GM12878 (cell line): ENCODE measurements around the gene RCAN1. TPM values are rescaled to one million over a fixed set of nuclear protein-coding genes. Genes with fewer than 3 reads are reported as not detected.

ENCODE experiments used
- ATAC-seq: fragments of 200-7000 bp; cut with Tn5 transposase; 3 replicates; pipeline ENCODE4 v1.9.1; 2020; ENCODE audit warnings: mild to moderate bottlenecking, moderate library complexity
- BruUV-seq: library from RNA; stranded (reverse); fragments of 400-500 nt; replicated peaks from 2 replicates; lab custom pipeline; 2021; lab: Mats Ljungman, UMichigan
- CTCF ChIA-PET: fragments of 300-600 bp; sonication (Branson Sonifier 250); formaldehyde crosslinking; extraction: SDS; loops from one replicate; lab custom pipeline; 2021; ENCODE audit warnings: inconsistent platforms; lab: Yijun Ruan, JAX
- POLR2A ChIA-PET: fragments of 350-600 bp; formaldehyde crosslinking; extraction: SDS; loops from one replicate; lab custom pipeline; 2021; ENCODE audit warnings: inconsistent platforms; lab: Charles Lee
- RAD21 ChIA-PET: fragments of 300-600 bp; sonication (Branson Sonifier 250); formaldehyde crosslinking; loops from one replicate; lab custom pipeline; 2023; ENCODE audit warnings: antibody characterized with exemption; ENCODE audit not compliant: unreplicated experiment; lab: Charles Lee
- SMC1A ChIA-PET: fragments of 300-600 bp; sonication (Branson Sonifier 250); formaldehyde crosslinking; loops from one replicate; lab custom pipeline; 2023; ENCODE audit not compliant: unreplicated experiment, uncharacterized antibody; lab: Charles Lee
- DNase-seq: peaks from one replicate; pipeline ENCODE4 v3.0.0-alpha.2; 2011; ENCODE audit warnings: low read depth, low spot score
- FAIRE-seq: peaks from 3 replicates; lab custom pipeline; 2011; peaks lifted over from hg19 to GRCh38; lab: Jason Lieb, UNC
- H2AFZ ChIP-seq: 2 replicates; pipeline ENCODE4 v1.6.0; 2011; ENCODE audit warnings: low read depth, low read length, control low read depth; ENCODE audit not compliant: control insufficient read depth
- H3K27ac ChIP-seq: 2 replicates; pipeline ENCODE4 v1.5.1; 2011; ENCODE audit warnings: control low read depth; ENCODE audit not compliant: control insufficient read depth, insufficient read depth
- H3K27me3 ChIP-seq, 2 experiments: replicated peaks in 1 of 2; 2 replicates each; pipeline versions ENCODE4 v1.6.0 to v1.6.1; 2011; ENCODE audit warnings: low read length in 1 of 2; ENCODE audit not compliant: control insufficient read depth in 2 of 2, insufficient read depth in 2 of 2
- H3K36me3 ChIP-seq, 2 experiments: 2 replicates each; pipeline ENCODE4 v1.5.1; 2011; ENCODE audit warnings: low read length in 1 of 2; ENCODE audit not compliant: control insufficient read depth in 2 of 2, insufficient read depth in 2 of 2
- H3K4me1 ChIP-seq: 2 replicates; pipeline ENCODE4 v1.6.1; 2011; ENCODE audit warnings: mild to moderate bottlenecking, low read length, moderate library complexity, mixed read lengths; ENCODE audit not compliant: control insufficient read depth, insufficient read depth
- H3K4me2 ChIP-seq: 2 replicates; pipeline ENCODE4 v1.6.0; 2011; ENCODE audit warnings: control low read depth; ENCODE audit not compliant: control insufficient read depth, insufficient read depth
- H3K4me3 ChIP-seq: fragments of 200-600 bp; sonication (generic); 2 replicates; pipeline ENCODE4 v1.5.1; 2016
- H3K79me2 ChIP-seq: 2 replicates; pipeline ENCODE4 v1.6.0; 2011; ENCODE audit warnings: low read length; ENCODE audit not compliant: control insufficient read depth, insufficient read depth
- H3K9ac ChIP-seq: 2 replicates; pipeline ENCODE4 v1.8.0; 2011; ENCODE audit warnings: low read length, control low read depth, mixed read lengths; ENCODE audit not compliant: control insufficient read depth, insufficient read depth
- H3K9me3 ChIP-seq: replicated peaks from 3 replicates; pipeline ENCODE4 v1.5.1; 2011; ENCODE audit warnings: mild to moderate bottlenecking, low read length; ENCODE audit not compliant: control insufficient read depth, insufficient read depth
- H4K20me1 ChIP-seq: 2 replicates; pipeline ENCODE4 v1.6.0; 2011; ENCODE audit not compliant: control insufficient read depth, insufficient read depth
- CHD2 ChIP-seq: IDR thresholded peaks from 2 replicates; pipeline ENCODE4 v1.6.1; 2011; ENCODE audit warnings: low read depth, low read length, improper control_type of control experiment, borderline replicate concordance
- CREM ChIP-seq: IDR thresholded peaks from 2 replicates; pipeline ENCODE4 v1.6.1; 2014; ENCODE audit warnings: antibody characterized with exemption, low read depth
- E2F4 ChIP-seq: IDR thresholded peaks from 2 replicates; pipeline ENCODE4 v1.6.1; 2012; ENCODE audit warnings: low read depth, low read length, improper control_type of control experiment
- HDAC6 ChIP-seq: fragments of 200-600 bp; sonication (generic); IDR thresholded peaks from one replicate; pipeline ENCODE4 v1.8.0; 2017; ENCODE audit warnings: antibody characterized with exemption; ENCODE audit not compliant: unreplicated experiment
- MTA3 ChIP-seq: IDR thresholded peaks from 2 replicates; pipeline ENCODE4 v1.6.1; 2012; ENCODE audit warnings: low read length, inconsistent platforms, borderline replicate concordance
- NRF1 ChIP-seq: conservative IDR thresholded peaks from 2 replicates; pipeline ENCODE4 v1.6.1; 2011; ENCODE audit warnings: mild to moderate bottlenecking, low read depth, low read length, improper control_type of control experiment
- RCOR1 ChIP-seq: conservative IDR thresholded peaks from 2 replicates; pipeline ENCODE4 v1.6.1; 2012; ENCODE audit warnings: low read depth, low read length, improper control_type of control experiment
- RELB ChIP-seq: fragments of 450-650 bp; IDR thresholded peaks from 2 replicates; pipeline ENCODE4 v1.6.1; 2017; ENCODE audit warnings: low read depth, mild to moderate bottlenecking, moderate library complexity
- TARDBP ChIP-seq: IDR thresholded peaks from 2 replicates; pipeline ENCODE4 v1.6.1; 2016; ENCODE audit warnings: borderline replicate concordance
- ZBED1 ChIP-seq: IDR thresholded peaks from 2 replicates; pipeline ENCODE4 v1.6.1; 2016; ENCODE audit warnings: borderline replicate concordance
- ZSCAN29 ChIP-seq: fragments of 450-650 bp; IDR thresholded peaks from 2 replicates; pipeline ENCODE4 v1.6.1; 2017; ENCODE audit warnings: mild to moderate bottlenecking, moderate library complexity
- WGBS: methylation state at CpG from one replicate; pipeline ENCODE4 v1.1.6; 2016; ENCODE audit warnings: low lambda C conversion rate; ENCODE audit not compliant: insufficient replicate concordance, insufficient coverage; ENCODE audit errors: missing lambda C conversion rate; 5-methylcytosine and 5-hydroxymethylcytosine counted together
- in situ Hi-C: fragments of 300-500 bp; cut with MboI; formaldehyde crosslinking; loops from 9 replicates; pipeline ENCODE4 v1.14.3; 2018; ENCODE audit warnings: mixed read lengths
- intact Hi-C: fragments of 100-400 bp; cut with micrococcal nuclease; formaldehyde crosslinking; loops from one replicate; pipeline ENCODE4 v1.14.2; 2022; ENCODE audit not compliant: unreplicated experiment
- polyA plus RNA-seq, 11 experiments: library from polyadenylated mRNA; depleted of rRNA in 4 of 11; unstranded in 6 of 11; stranded (reverse) in 5 of 11; fragments of >200 nt; fragmentation: Nextera tagmentation in 4 of 11; fragmentation: Illumina TruSeq in 1 of 11; extraction: Ambion mirVana in 4 of 11; extraction: Trizol in 1 of 11; gene quantifications; 1 replicate in 1 of 11; 2 replicates in 10 of 11; pipeline versions ENCODE4 v1.2.1 to v1.2.3, GENCODE V29; 2011 to 2016; ENCODE audit warnings: inconsistent platforms in 2 of 11, missing spikeins in 2 of 11, low read depth in 1 of 11
- total RNA-seq, 4 experiments: library from RNA; depleted of rRNA in 3 of 4; stranded (reverse); fragments of >200 nt in 3 of 4; fragmentation: Illumina TruSeq in 1 of 4; extraction: Trizol in 1 of 4; gene quantifications; 2 replicates each; pipeline versions ENCODE4 v1.2.1 to v1.2.3, GENCODE V29; 2013 to 2021
- TF ChIP-seq, protein P1 (sequence below): fragments of 450-650 bp; IDR thresholded peaks from 2 replicates; pipeline ENCODE4 v1.6.1; 2017; ENCODE audit warnings: mild to moderate bottlenecking, moderate library complexity

RCAN1 gene
- total and polyA plus RNA-seq, 10 of the 15 experiments (the other 5 are each of a cell fraction or from before 2014, with no cell fraction given): 2.8 to 12.9 (median 10.5) TPM

GRCh38 chr21:34511787-34512455 is 103.0 kb downstream of the RCAN1 start, which contains the start of gene KCNE1:
Gene KCNE1, minus strand, starts transcription at chr21:34512210. Its CDS starts 62,576 bp downstream, at chr21:34449634.
- no peak for DNase-seq
- no peaks in the 10 kb centered on the region for H3K79me2 ChIP-seq
- H3K4me2 ChIP-seq: no peak within 1 kb of the TSS
- no peak for TF ChIP-seq CHD2
- TF ChIP-seq, protein P1, sequence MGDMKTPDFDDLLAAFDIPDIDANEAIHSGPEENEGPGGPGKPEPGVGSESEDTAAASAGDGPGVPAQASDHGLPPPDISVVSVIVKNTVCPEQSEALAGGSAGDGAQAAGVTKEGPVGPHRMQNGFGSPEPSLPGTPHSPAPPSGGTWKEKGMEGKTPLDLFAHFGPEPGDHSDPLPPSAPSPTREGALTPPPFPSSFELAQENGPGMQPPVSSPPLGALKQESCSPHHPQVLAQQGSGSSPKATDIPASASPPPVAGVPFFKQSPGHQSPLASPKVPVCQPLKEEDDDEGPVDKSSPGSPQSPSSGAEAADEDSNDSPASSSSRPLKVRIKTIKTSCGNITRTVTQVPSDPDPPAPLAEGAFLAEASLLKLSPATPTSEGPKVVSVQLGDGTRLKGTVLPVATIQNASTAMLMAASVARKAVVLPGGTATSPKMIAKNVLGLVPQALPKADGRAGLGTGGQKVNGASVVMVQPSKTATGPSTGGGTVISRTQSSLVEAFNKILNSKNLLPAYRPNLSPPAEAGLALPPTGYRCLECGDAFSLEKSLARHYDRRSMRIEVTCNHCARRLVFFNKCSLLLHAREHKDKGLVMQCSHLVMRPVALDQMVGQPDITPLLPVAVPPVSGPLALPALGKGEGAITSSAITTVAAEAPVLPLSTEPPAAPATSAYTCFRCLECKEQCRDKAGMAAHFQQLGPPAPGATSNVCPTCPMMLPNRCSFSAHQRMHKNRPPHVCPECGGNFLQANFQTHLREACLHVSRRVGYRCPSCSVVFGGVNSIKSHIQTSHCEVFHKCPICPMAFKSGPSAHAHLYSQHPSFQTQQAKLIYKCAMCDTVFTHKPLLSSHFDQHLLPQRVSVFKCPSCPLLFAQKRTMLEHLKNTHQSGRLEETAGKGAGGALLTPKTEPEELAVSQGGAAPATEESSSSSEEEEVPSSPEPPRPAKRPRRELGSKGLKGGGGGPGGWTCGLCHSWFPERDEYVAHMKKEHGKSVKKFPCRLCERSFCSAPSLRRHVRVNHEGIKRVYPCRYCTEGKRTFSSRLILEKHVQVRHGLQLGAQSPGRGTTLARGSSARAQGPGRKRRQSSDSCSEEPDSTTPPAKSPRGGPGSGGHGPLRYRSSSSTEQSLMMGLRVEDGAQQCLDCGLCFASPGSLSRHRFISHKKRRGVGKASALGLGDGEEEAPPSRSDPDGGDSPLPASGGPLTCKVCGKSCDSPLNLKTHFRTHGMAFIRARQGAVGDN: no peak
- TF ChIP-seq TARDBP: no peak
- TF ChIP-seq RELB: no peak
- no peak for TF ChIP-seq HDAC6
- TF ChIP-seq E2F4: no peak
- no peak for TF ChIP-seq RCOR1
- TF ChIP-seq MTA3: no peak
- TF ChIP-seq ZSCAN29: no peak
- TF ChIP-seq CREM: no peak
- no peak for TF ChIP-seq NRF1
- no peak for TF ChIP-seq ZBED1
- TF ChIP-seq, all 136 proteins: peak for 0
- no peaks in the 10 kb centered on the region for H3K36me3 ChIP-seq
- CTCF ChIA-PET: interaction anchor here (1.1 to 13.6 kb wide), 13 partner anchors 10 to 123 kb away, joined by 4 to 216 read pairs (median 13); no protein-coding TSS in a partner anchor
- no peak within 1 kb of the TSS for H3K9ac ChIP-seq
- FAIRE-seq: no peak
- no peak within 1 kb of the TSS for H3K4me3 ChIP-seq
- POLR2A ChIA-PET: no interaction called here
- BruUV-seq: no TSS peak
- SMC1A ChIA-PET: interaction anchor here (1.1 to 2.7 kb wide), 6 partner anchors 33 to 120 kb away, joined by 3 to 47 read pairs (median 11); no protein-coding TSS in a partner anchor
- no peak for ATAC-seq
- H3K4me1 ChIP-seq: no peaks in the 10 kb centered on the region
- no peak within 1 kb of the TSS for H3K27ac ChIP-seq
- in situ Hi-C loops: no loop called here
- H3K9me3 ChIP-seq: no peaks in the 10 kb centered on the region
- RAD21 ChIA-PET: interaction anchor here (1.5 to 6.3 kb wide), 4 partner anchors 11 to 119 kb away, joined by 3 to 71 read pairs (median 36); no protein-coding TSS in a partner anchor
- no peak within 1 kb of the TSS for H2AFZ ChIP-seq
- WGBS: 75% methylated on average over 14 of the region's 14 CpGs
- no peaks in the 10 kb centered on the region for H4K20me1 ChIP-seq
- H3K27me3 ChIP-seq: no peaks in the 10 kb centered on the region
- intact Hi-C loops: no loop called here
